ENCODE data around the gene ADAMTS16.

Gene ADAMTS16

GRCh38 chr5:5183189-5183699, 43.1 kb downstream of the ADAMTS16 start:
- no peak for DNase-seq (ENCODE audit: low read depth in 2 of 2)

GRCh38 chr5:5183933-5184332, 43.8 kb downstream of the ADAMTS16 start:
- no peak for DNase-seq (ENCODE audit: low read depth in 2 of 2)

- no peak for DNase-seq (ENCODE audit: low read depth in 2 of 2)
These were observed 48.4 kb downstream of the ADAMTS16 start for GRCh38 chr5:5188376-5189050.

- DNase-seq (ENCODE audit: low read depth in 2 of 2): no peak
These were observed 48.9 kb downstream of the ADAMTS16 start for GRCh38 chr5:5189051-5189430.

- no peak for DNase-seq (ENCODE audit: low read depth in 2 of 2)
These were observed 51.8 kb downstream of the ADAMTS16 start for GRCh38 chr5:5191906-5192305.

- DNase-seq (ENCODE audit: low read depth in 2 of 2): no peak
These were observed 52.6 kb downstream of the ADAMTS16 start for GRCh38 chr5:5192681-5193080.

GRCh38 chr5:5195128-5195918, 55.2 kb downstream of the ADAMTS16 start:
- DNase-seq (ENCODE audit: low read depth in 2 of 2): no peak

GRCh38 chr5:5198135-5198534, 58.0 kb downstream of the ADAMTS16 start:
- DNase-seq (ENCODE audit: low read depth in 2 of 2): no peak

GRCh38 chr5:5198815-5199214, 58.7 kb downstream of the ADAMTS16 start:
- no peak for DNase-seq (ENCODE audit: low read depth in 2 of 2)

GRCh38 chr5:5199495-5199894, 59.4 kb downstream of the ADAMTS16 start:
- no peak for DNase-seq (ENCODE audit: low read depth in 2 of 2)

GRCh38 chr5:5200133-5200532, 60.0 kb downstream of the ADAMTS16 start:
- no peak for DNase-seq (ENCODE audit: low read depth in 2 of 2)

GRCh38 chr5:5202321-5202720, 62.2 kb downstream of the ADAMTS16 start:
- no peak for DNase-seq (ENCODE audit: low read depth in 2 of 2)

GRCh38 chr5:5203451-5203850, 63.3 kb downstream of the ADAMTS16 start:
- DNase-seq (ENCODE audit: low read depth in 2 of 2): no peak

- no peak for DNase-seq (ENCODE audit: low read depth in 2 of 2)
These were observed 67.7 kb downstream of the ADAMTS16 start for GRCh38 chr5:5207828-5208227.

- DNase-seq (ENCODE audit: low read depth in 2 of 2): no peak
These were observed 69.0 kb downstream of the ADAMTS16 start for GRCh38 chr5:5209089-5209488.

GRCh38 chr5:5209510-5210286, 69.6 kb downstream of the ADAMTS16 start:
- no peak for DNase-seq (ENCODE audit: low read depth in 2 of 2)

- no peak for DNase-seq (ENCODE audit: low read depth in 2 of 2)
These were observed 77.2 kb downstream of the ADAMTS16 start for GRCh38 chr5:5217371-5217770.

GRCh38 chr5:5218396-5218795, 78.3 kb downstream of the ADAMTS16 start:
- DNase-seq (ENCODE audit: low read depth in 2 of 2): no peak

- no peak for DNase-seq (ENCODE audit: low read depth in 2 of 2)
These were observed 79.4 kb downstream of the ADAMTS16 start for GRCh38 chr5:5219541-5219940.

- no peak for DNase-seq (ENCODE audit: low read depth in 2 of 2)
These were observed 80.9 kb downstream of the ADAMTS16 start for GRCh38 chr5:5220901-5221631.

- no peak for DNase-seq (ENCODE audit: low read depth in 2 of 2)
These were observed 81.6 kb downstream of the ADAMTS16 start for GRCh38 chr5:5221724-5222123.

GRCh38 chr5:5231576-5231975, 91.4 kb downstream of the ADAMTS16 start:
- DNase-seq (ENCODE audit: low read depth in 2 of 2): no peak

All from stimulated activated CD8-positive, alpha-beta memory T cell treated with anti-CD3 and anti-CD28 coated beads, Interleukin-7, amount 100 ng/mL, for 1 hour (primary cell).